NCI-H526 treated with DMSO at 0.1 percent for 48 hours (cell line): ENCODE data around the gene RAB11FIP2.

ENCODE experiments used
- DNase-seq: peaks from one replicate; lab custom pipeline; 2025; lab: John Stamatoyannopoulos, UW

The RAB11FIP2 gene

GRCh38 chr10:117980755-117981702 is 65.7 kb downstream of the RAB11FIP2 start:
- DNase-seq, result no peak

- DNase-seq, result no peak
Measured at GRCh38 chr10:117980216-117980615, 66.5 kb downstream of the RAB11FIP2 start.

GRCh38 chr10:117972168-117972837 is 74.4 kb downstream of the RAB11FIP2 start:
- DNase-seq, result no peak

GRCh38 chr10:117970962-117971361 is 75.8 kb downstream of the RAB11FIP2 start:
- DNase-seq, result no peak

- DNase-seq, result no peak
Measured at GRCh38 chr10:117969592-117969991, 77.1 kb downstream of the RAB11FIP2 start.

- DNase-seq, result no peak
Measured at GRCh38 chr10:117968354-117969182, 78.2 kb downstream of the RAB11FIP2 start.

GRCh38 chr10:117967149-117967650 is 79.5 kb downstream of the RAB11FIP2 start:
- DNase-seq, result no peak

- no peak for DNase-seq
Measured at GRCh38 chr10:117965984-117966383, 80.8 kb downstream of the RAB11FIP2 start.

GRCh38 chr10:117964536-117964935 is 82.2 kb downstream of the RAB11FIP2 start:
- no peak for DNase-seq

- no peak for DNase-seq
Measured at GRCh38 chr10:117960345-117960935, 86.3 kb downstream of the RAB11FIP2 start.

- DNase-seq, result no peak
Measured at GRCh38 chr10:117956972-117957371, 89.8 kb downstream of the RAB11FIP2 start.

- DNase-seq, result no peak
Measured at GRCh38 chr10:117955176-117955575, 91.6 kb downstream of the RAB11FIP2 start.
